Measurements from ENCODE around the gene ANKRD11. TPM values are rescaled to one million over a fixed set of nuclear protein-coding genes. Genes with fewer than 3 reads are reported as not detected.

Gene ANKRD11
- total RNA-seq, 1 experiment from 2014 or later = 266 TPM

- Histone ChIP-seq H3K4me2 (ENCODE audit: low read length) (no peak overlapping the region), H3K9ac (ENCODE audit: low read length) (no peak overlapping the region), H3K27ac (ENCODE audit: low read depth, low read length) (no peak overlapping the region), H2AFZ (ENCODE audit: low read depth, low read length, poor library complexity, severe bottlenecking) (no peak overlapping the region), H3K27me3 (ENCODE audit: insufficient read depth, low read length) (no peaks in the 10 kb centered on the region), H3K36me3 (ENCODE audit: control insufficient read depth in 1 of 2, insufficient read depth in 2 of 2, low read length in 2 of 2) (0 out of 4 replicates have a peak, but pooled peaks cover 0 to 3% of the 10 kb centered on the region in 2 experiments), H3K79me2 (ENCODE audit: insufficient read depth, low read length) (peaks cover 99% of the 10 kb centered on the region), H3K4me1 (ENCODE audit: control insufficient read depth in 1 of 2, insufficient read depth in 2 of 2, low read length in 2 of 2) (no peaks in the 10 kb centered on the region), H4K20me1 (ENCODE audit: insufficient read depth) (peaks cover 33% of the 10 kb centered on the region; the same call in 1 of the 2 replicates), H3K4me3 (replicated peaks in 1 of 2; ENCODE audit: low read depth in 1 of 2, low read length in 2 of 2) (no peak overlapping the region), H3K9me3 (ENCODE audit: control insufficient read depth in 1 of 2, insufficient read depth in 1 of 2, low read depth in 1 of 2, low read length in 2 of 2) (no peaks in the 10 kb centered on the region), H3K9me2 (ENCODE audit: insufficient read depth) (no peaks in the 10 kb centered on the region)
- ChIA-PET CTCF (no interaction called here), RAD21 (ENCODE audit: low non-redundant PET in 1 of 2, low total read pairs in 2 of 2, uncharacterized antibody in 2 of 2, unreplicated experiment in 2 of 2) (no interaction called here), POLR2A (interaction anchor here (0.7 kb wide), 1 partner anchor 95 kb away, joined by 3 read pairs; no protein-coding TSS in a partner anchor)
- TF ChIP-seq EZH2phosphoT487 (IDR thresholded peaks at IDR 0.05; ENCODE audit: borderline replicate concordance) = no peak
- no peak for TF ChIP-seq ZFX (IDR thresholded peaks at IDR 0.05)
- DNase-seq (ENCODE audit: low read depth, low spot score) (no peak), ATAC-seq (no peak)
- intact Hi-C loops (cut with micrococcal nuclease) = no loop called here
- no TSS peak for BruUV-seq (replicated peaks)
Measured at GRCh38 chr16:89377453-89377848, 112.9 kb downstream of the ANKRD11 start.

GRCh38 chr16:89376812-89377452, 113.4 kb downstream of the ANKRD11 start:
- no peak overlapping the region for H3K9ac ChIP-seq (ENCODE audit: low read length)
- H3K4me1 ChIP-seq (ENCODE audit: control insufficient read depth in 1 of 2, insufficient read depth in 2 of 2, low read length in 2 of 2) = no peaks in the 10 kb centered on the region
- H3K36me3 ChIP-seq (ENCODE audit: control insufficient read depth in 1 of 2, insufficient read depth in 2 of 2, low read length in 2 of 2) = 0 out of 4 replicates have a peak, but pooled peaks cover 0 to 3% of the 10 kb centered on the region in 2 experiments
- H3K79me2 ChIP-seq (ENCODE audit: insufficient read depth, low read length) = peaks cover 100% of the 10 kb centered on the region
- POLR2A ChIA-PET = no interaction called here
- H3K4me2 ChIP-seq (ENCODE audit: low read length) = no peak overlapping the region
- RAD21 ChIA-PET (ENCODE audit: low non-redundant PET in 1 of 2, low total read pairs in 2 of 2, uncharacterized antibody in 2 of 2, unreplicated experiment in 2 of 2) = no interaction called here
- H3K9me2 ChIP-seq (ENCODE audit: insufficient read depth) = no peaks in the 10 kb centered on the region
- intact Hi-C loops (cut with micrococcal nuclease) = no loop called here
- no peak overlapping the region for H3K4me3 ChIP-seq (replicated peaks in 1 of 2; ENCODE audit: low read depth in 1 of 2, low read length in 2 of 2)
- peaks cover 33% of the 10 kb centered on the region; the same call in 1 of the 2 replicates for H4K20me1 ChIP-seq (ENCODE audit: insufficient read depth)
- DNase-seq (ENCODE audit: low read depth, low spot score) = no peak
- no TSS peak for BruUV-seq (replicated peaks)
- H3K27me3 ChIP-seq (ENCODE audit: insufficient read depth, low read length) = no peaks in the 10 kb centered on the region
- H3K9me3 ChIP-seq (ENCODE audit: control insufficient read depth in 1 of 2, insufficient read depth in 1 of 2, low read depth in 1 of 2, low read length in 2 of 2) = no peaks in the 10 kb centered on the region
- H3K27ac ChIP-seq (ENCODE audit: low read depth, low read length) = no peak overlapping the region
- TF ChIP-seq EZH2phosphoT487 (IDR thresholded peaks at IDR 0.05; ENCODE audit: borderline replicate concordance) (no peak), ZNF274 (IDR thresholded peaks at IDR 0.05; ENCODE audit: low read depth, low read length) (no peak), RAD21 (IDR thresholded peaks at IDR 0.05; ENCODE audit: low read depth) (no peak), ELF1 (IDR thresholded peaks at IDR 0.05; ENCODE audit: borderline replicate concordance, low read depth) (no peak), POLR2AphosphoS5 (IDR thresholded peaks at IDR 0.05; ENCODE audit: low read depth, low read length) (no peak), EGR1 (IDR thresholded peaks at IDR 0.05; ENCODE audit: low read depth) (no peak), JUND (IDR thresholded peaks at IDR 0.05) (no peak), ZFX (IDR thresholded peaks at IDR 0.05) (no peak), SP1 (IDR thresholded peaks at IDR 0.05; ENCODE audit: low read depth) (no peak), TCF7L2 (IDR thresholded peaks at IDR 0.05; ENCODE audit: borderline replicate concordance, extremely low read depth, insufficient read depth, insufficient read length) (no peak), SRF (IDR thresholded peaks at IDR 0.05; ENCODE audit: low read depth) (no peak), POLR2A (IDR thresholded peaks at IDR 0.05; ENCODE audit: borderline replicate concordance, extremely low read depth, insufficient read depth, insufficient read length) (no peak), CBX3 (IDR thresholded peaks at IDR 0.05; ENCODE audit: low read depth) (no peak), ATF3 (IDR thresholded peaks at IDR 0.05) (no peak), FOSL1 (IDR thresholded peaks at IDR 0.05; ENCODE audit: low read depth) (no peak), EZH2 (IDR thresholded peaks at IDR 0.05) (no peak)
- TF ChIP-seq, protein P1, sequence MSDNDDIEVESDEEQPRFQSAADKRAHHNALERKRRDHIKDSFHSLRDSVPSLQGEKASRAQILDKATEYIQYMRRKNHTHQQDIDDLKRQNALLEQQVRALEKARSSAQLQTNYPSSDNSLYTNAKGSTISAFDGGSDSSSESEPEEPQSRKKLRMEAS (IDR thresholded peaks at IDR 0.05) = no peak
- TF ChIP-seq, protein P2, sequence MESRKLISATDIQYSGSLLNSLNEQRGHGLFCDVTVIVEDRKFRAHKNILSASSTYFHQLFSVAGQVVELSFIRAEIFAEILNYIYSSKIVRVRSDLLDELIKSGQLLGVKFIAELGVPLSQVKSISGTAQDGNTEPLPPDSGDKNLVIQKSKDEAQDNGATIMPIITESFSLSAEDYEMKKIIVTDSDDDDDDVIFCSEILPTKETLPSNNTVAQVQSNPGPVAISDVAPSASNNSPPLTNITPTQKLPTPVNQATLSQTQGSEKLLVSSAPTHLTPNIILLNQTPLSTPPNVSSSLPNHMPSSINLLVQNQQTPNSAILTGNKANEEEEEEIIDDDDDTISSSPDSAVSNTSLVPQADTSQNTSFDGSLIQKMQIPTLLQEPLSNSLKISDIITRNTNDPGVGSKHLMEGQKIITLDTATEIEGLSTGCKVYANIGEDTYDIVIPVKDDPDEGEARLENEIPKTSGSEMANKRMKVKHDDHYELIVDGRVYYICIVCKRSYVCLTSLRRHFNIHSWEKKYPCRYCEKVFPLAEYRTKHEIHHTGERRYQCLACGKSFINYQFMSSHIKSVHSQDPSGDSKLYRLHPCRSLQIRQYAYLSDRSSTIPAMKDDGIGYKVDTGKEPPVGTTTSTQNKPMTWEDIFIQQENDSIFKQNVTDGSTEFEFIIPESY (IDR thresholded peaks at IDR 0.05; ENCODE audit: extremely low read depth, insufficient replicate concordance, low read length) = no peak
- CTCF ChIA-PET = no interaction called here
- ATAC-seq = no peak
- no peak overlapping the region for H2AFZ ChIP-seq (ENCODE audit: low read depth, low read length, poor library complexity, severe bottlenecking)

Data from HCT116 (cell line).